Peyer's patch (tissue), 4 donors: ENCODE measurements around the gene STAT5B. TPM values are rescaled to one million over a fixed set of nuclear protein-coding genes. Genes with fewer than 3 reads are reported as not detected.

ENCODE experiments used
- DNase-seq, 3 donors: peaks; one replicate each; pipeline ENCODE4 v3.0.0-alpha.2; 2017 to 2019
- H3K27ac ChIP-seq, 4 donors: fragments of 200-600 bp; sonication (generic); one replicate each; pipeline ENCODE4 v1.5.1; 2016 to 2019
- H3K27me3 ChIP-seq, 2 donors: fragments of 200-600 bp; sonication (generic); one replicate each; pipeline ENCODE4 v1.5.1; 2019
- H3K36me3 ChIP-seq, 3 donors: fragments of 200-600 bp; sonication (generic); one replicate each; pipeline ENCODE4 v1.5.1; 2016 to 2019
- H3K4me1 ChIP-seq, 4 donors: fragments of 200-600 bp; sonication (generic); one replicate each; pipeline ENCODE4 v1.5.1; 2016 to 2019
- H3K4me3 ChIP-seq, 4 donors: fragments of 200-600 bp; sonication (generic); 1 replicate in 3 of 4; 2 replicates in 1 of 4; pipeline ENCODE4 v1.5.1; 2016 to 2019; ENCODE audit warnings: mild to moderate bottlenecking in 1 of 4
- H3K9me3 ChIP-seq, 4 donors: fragments of 200-600 bp; sonication (generic); one replicate each; pipeline ENCODE4 v1.5.1; 2016 to 2019; ENCODE audit warnings: mild to moderate bottlenecking in 1 of 4
- POLR2A ChIP-seq, 2 donors: fragments of 450-650 bp; IDR thresholded peaks; one replicate each; pipeline ENCODE4 v1.5.1; 2017; ENCODE audit warnings: antibody characterized with exemption in 2 of 2, mild to moderate bottlenecking in 2 of 2, moderate library complexity in 2 of 2
- total RNA-seq, 4 donors: library from RNA; depleted of rRNA; stranded (reverse); fragments of >200 nt; gene quantifications; one replicate each; pipeline ENCODE4 v1.1.0, GENCODE V29; 2016
- TF ChIP-seq, protein P1 (sequence below), 6 experiments: fragments of 450-650 bp in 4 of 6; fragments of 200-600 bp in 2 of 6; sonication (generic) in 1 of 6; IDR thresholded peaks; one replicate each; pipeline ENCODE4 v1.5.1; 2017 to 2019; ENCODE audit warnings: antibody characterized with exemption in 6 of 6, mild to moderate bottlenecking in 3 of 6, moderate library complexity in 1 of 6

The STAT5B gene
- total RNA-seq, 4 donors from 2014 or later, result 36.3 to 128 (median 68.1) TPM

DNA sequence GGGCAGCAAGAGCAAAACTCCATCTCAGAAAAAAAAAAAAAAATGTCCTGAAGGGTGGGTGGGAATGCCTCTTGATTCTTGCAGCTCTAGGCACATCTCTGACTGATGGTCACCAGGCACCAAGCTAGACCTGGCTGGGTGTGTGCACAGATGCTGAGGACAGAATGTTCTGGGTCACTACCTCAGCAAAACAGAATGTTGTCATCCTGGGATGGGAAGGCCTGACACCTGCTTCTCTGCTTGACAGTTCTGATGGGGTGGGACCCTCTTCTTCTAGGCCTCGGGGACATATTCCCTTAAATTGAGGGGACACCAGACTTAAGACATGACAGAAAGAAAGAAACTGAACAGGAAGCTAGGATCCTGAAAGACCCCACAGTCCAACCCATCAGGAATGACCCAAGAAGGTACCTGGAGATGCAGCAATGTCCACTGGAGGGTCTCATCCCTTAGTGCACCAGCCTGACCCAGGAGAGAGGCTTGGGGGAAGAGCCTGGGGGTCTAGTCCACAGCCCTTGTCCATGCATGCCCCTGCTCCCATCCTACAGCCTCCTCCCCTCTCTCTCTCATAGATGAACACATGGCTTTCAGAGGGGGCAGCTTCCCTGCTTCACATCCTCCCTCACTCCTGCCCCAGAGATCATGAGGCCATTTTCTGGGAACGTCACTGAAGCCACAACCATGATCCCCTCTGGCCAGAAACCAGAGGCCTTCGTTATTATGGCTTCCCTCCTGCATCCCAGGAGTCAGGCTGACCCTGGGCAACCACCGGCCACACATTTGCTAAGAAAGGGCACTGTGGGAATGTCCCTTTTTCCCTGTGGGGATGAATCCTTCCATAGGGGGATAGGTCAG lies 3.8 kb upstream of the STAT5B start:
- Histone ChIP-seq H3K9me3 (no peaks in the 10 kb centered on the region), H3K36me3 (no peaks in the 10 kb centered on the region), H3K4me3 (no peak overlapping the region), H3K27me3 (no peaks in the 10 kb centered on the region), H3K27ac (no peak overlapping the region), H3K4me1 (peaks cover 0 to 8% (median 4%) of the 10 kb centered on the region in 4 donors)
- TF ChIP-seq POLR2A (IDR thresholded peaks at IDR 0.05), result no peak
- TF ChIP-seq, protein P1, sequence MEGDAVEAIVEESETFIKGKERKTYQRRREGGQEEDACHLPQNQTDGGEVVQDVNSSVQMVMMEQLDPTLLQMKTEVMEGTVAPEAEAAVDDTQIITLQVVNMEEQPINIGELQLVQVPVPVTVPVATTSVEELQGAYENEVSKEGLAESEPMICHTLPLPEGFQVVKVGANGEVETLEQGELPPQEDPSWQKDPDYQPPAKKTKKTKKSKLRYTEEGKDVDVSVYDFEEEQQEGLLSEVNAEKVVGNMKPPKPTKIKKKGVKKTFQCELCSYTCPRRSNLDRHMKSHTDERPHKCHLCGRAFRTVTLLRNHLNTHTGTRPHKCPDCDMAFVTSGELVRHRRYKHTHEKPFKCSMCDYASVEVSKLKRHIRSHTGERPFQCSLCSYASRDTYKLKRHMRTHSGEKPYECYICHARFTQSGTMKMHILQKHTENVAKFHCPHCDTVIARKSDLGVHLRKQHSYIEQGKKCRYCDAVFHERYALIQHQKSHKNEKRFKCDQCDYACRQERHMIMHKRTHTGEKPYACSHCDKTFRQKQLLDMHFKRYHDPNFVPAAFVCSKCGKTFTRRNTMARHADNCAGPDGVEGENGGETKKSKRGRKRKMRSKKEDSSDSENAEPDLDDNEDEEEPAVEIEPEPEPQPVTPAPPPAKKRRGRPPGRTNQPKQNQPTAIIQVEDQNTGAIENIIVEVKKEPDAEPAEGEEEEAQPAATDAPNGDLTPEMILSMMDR (IDR thresholded peaks at IDR 0.05), result no peak
- DNase-seq, result peak in 1 of 3 donors; percentile 34

GRCh38 chr17:42277342-42277712 lies 1.1 kb upstream of the STAT5B start:
- Histone ChIP-seq H3K36me3 (no peaks in the 10 kb centered on the region), H3K27ac (peak overlapping the region; percentile 87 to 94 (median 94)), H3K9me3 (no peaks in the 10 kb centered on the region), H3K4me3 (no peak overlapping the region), H3K4me1 (peaks cover 0 to 26% (median 4%) of the 10 kb centered on the region in 4 donors), H3K27me3 (no peaks in the 10 kb centered on the region)
- TF ChIP-seq POLR2A (IDR thresholded peaks at IDR 0.05), result no peak
- TF ChIP-seq, protein P1 (IDR thresholded peaks at IDR 0.05), result no peak
- peak in 1 of 3 donors; percentile 47 for DNase-seq

DNA sequence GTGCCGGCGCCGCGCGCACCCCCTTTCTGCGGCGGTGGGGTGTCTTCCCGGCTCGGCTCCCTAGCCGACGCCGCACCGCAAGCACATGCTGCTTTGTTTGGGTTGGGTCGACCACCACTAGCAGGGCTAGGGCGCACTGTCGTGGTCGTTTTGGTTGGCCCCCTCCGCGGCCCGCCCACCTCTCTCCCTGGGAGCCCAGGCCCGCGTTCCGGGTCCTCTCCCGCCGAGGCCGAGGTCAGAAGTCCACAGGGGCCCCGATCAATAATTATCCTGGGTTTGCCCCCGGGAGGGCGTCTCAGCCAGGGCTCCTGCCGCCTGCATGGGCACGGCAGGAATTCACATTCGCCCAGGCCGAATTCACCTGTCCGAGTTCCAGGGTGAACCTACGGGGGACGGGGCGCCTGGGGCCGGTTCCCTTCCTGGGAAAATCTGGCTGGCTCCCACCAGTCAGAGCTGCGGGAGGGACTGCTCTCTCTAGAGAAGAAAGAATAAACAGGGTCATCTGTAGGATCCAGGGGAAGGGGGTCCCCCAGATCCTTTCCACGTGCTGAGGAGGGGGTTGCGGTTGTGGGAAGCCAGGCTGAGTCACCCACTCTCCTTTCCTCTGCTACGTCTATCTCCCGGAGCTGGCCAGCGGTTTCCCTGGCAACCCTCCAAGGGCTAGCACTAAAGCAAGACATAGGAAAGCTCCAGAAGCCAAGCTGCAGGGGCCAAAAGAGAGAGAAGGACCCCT lies 584 bp upstream of the STAT5B start:
- Histone ChIP-seq H3K9me3 (no peaks in the 10 kb centered on the region), H3K27me3 (no peaks in the 10 kb centered on the region), H3K4me3 (peak overlapping the region; percentile 88 to 98 (median 96)), H3K4me1 (peaks cover 0 to 26% (median 4%) of the 10 kb centered on the region in 4 donors), H3K27ac (peak overlapping the region; percentile 87 to 94 (median 94)), H3K36me3 (no peaks in the 10 kb centered on the region)
- DNase-seq, result peak; percentile 38 to 78 (median 60)
- TF ChIP-seq, protein P1 (IDR thresholded peaks at IDR 0.05), result no peak
- no peak for TF ChIP-seq POLR2A (IDR thresholded peaks at IDR 0.05)

GRCh38 chr17:42275527-42276358 lies 448 bp downstream of the STAT5B start:
- DNase-seq, result peak in 1 of 3 donors; percentile 41
- peaks cover 0 to 26% (median 4%) of the 10 kb centered on the region in 4 donors for H3K4me1 ChIP-seq
- peak overlapping the region; percentile 88 to 98 (median 96) for H3K4me3 ChIP-seq
- H3K27me3 ChIP-seq, result no peaks in the 10 kb centered on the region
- H3K36me3 ChIP-seq, result no peaks in the 10 kb centered on the region
- no peak for TF ChIP-seq POLR2A (IDR thresholded peaks at IDR 0.05)
- TF ChIP-seq, protein P1 (IDR thresholded peaks at IDR 0.05), result no peak
- peak overlapping the region; percentile 87 to 94 (median 94) for H3K27ac ChIP-seq
- H3K9me3 ChIP-seq, result no peaks in the 10 kb centered on the region
